Heart left ventricle (tissue), 16 donors: ENCODE data around the gene CERCAM. TPM values are rescaled to one million over a fixed set of nuclear protein-coding genes. Genes with fewer than 3 reads are reported as not detected.
A peak's percentile ranks its signal among the peaks of the same experiment; 100 is the strongest.

Experiments
- ATAC-seq, 4 donors: fragments of 200-7000 bp; cut with Tn5 transposase; one replicate each; pipeline ENCODE4 v1.9.1; 2020 to 2022; ENCODE audit warnings: moderate library complexity in 4 of 4, mild to moderate bottlenecking in 3 of 4, moderate number of reproducible peaks in 1 of 4
- DNase-seq, 5 donors: peaks; one replicate each; pipeline ENCODE4 v3.0.0-alpha.2; 2020
- H3K27ac ChIP-seq, 12 donors: fragments of 200-600 bp; sonication (generic) in 4 of 12; one replicate each; pipeline versions ENCODE4 v1.5.0 to v1.8.0; 2016 to 2022; ENCODE audit warnings: mild to moderate bottlenecking in 2 of 12
- H3K27me3 ChIP-seq, 9 donors: fragments of 200-600 bp; sonication (generic) in 2 of 9; one replicate each; pipeline versions ENCODE4 v1.5.1 to v1.8.0; 2016 to 2022; ENCODE audit warnings: mild to moderate bottlenecking in 3 of 9
- H3K36me3 ChIP-seq, 9 donors: fragments of 200-600 bp; sonication (generic) in 2 of 9; one replicate each; pipeline versions ENCODE4 v1.5.0 to v1.8.0; 2018 to 2022; ENCODE audit warnings: mild to moderate bottlenecking in 2 of 9
- H3K4me1 ChIP-seq, 12 donors: fragments of 200-600 bp; sonication (generic) in 4 of 12; one replicate each; pipeline versions ENCODE4 v1.5.0 to v1.8.0; 2016 to 2022; ENCODE audit warnings: mild to moderate bottlenecking in 3 of 12
- H3K4me3 ChIP-seq, 12 donors: fragments of 200-600 bp; sonication (generic) in 4 of 12; one replicate each; pipeline versions ENCODE4 v1.5.0 to v1.8.0; 2017 to 2022; ENCODE audit warnings: mild to moderate bottlenecking in 9 of 12, moderate library complexity in 4 of 12
- H3K9me3 ChIP-seq, 12 donors: fragments of 200-600 bp; sonication (generic) in 4 of 12; one replicate each; pipeline versions ENCODE4 v1.5.0 to v1.8.0; 2016 to 2022; ENCODE audit warnings: mild to moderate bottlenecking in 1 of 12
- CTCF ChIP-seq, 12 donors: fragments of 200-600 bp; sonication (generic) in 4 of 12; IDR thresholded peaks; one replicate each; pipeline versions ENCODE4 v1.5.0 to v1.8.0; 2018 to 2022; ENCODE audit warnings: antibody characterized with exemption in 12 of 12, mild to moderate bottlenecking in 5 of 12
- POLR2A ChIP-seq, 2 donors: fragments of 450-650 bp; IDR thresholded peaks; one replicate each; pipeline ENCODE4 v1.6.1; 2017; ENCODE audit warnings: antibody characterized with exemption in 2 of 2, mild to moderate bottlenecking in 2 of 2, moderate library complexity in 2 of 2
- WGBS, 4 donors: extraction: QIAGEN DNeasy Blood & Tissue Kit in 2 of 4; methylation state at CpG; one replicate each; pipeline versions ENCODE4 v1.1.5 to v1.1.7; 2013 to 2018; 5-methylcytosine and 5-hydroxymethylcytosine counted together
- intact Hi-C, 10 donors: fragments of 100-400 bp; cut with DNase I; formaldehyde crosslinking; loops; one replicate each; pipeline versions ENCODE4 v1.11.1 to v1.14.2; 2022
- polyA plus RNA-seq, 2 donors: library from polyadenylated mRNA; stranded (reverse); fragments of 200-250 nt; gene quantifications; one replicate each; pipeline ENCODE4 v1.2.3, GENCODE V29; 2013
- total RNA-seq, 9 donors: library from RNA; depleted of rRNA in 2 of 9; stranded (reverse); fragments of >200 nt in 2 of 9; fragmentation: NEBNext Ultra II Directional in 3 of 9; extraction: Animal tissue kit (Norgen Biotek cat#: 25700) in 3 of 9; gene quantifications; one replicate each; pipeline versions ENCODE4 v1.1.0 to v1.2.4, GENCODE V29; 2016 to 2023
- donor health status: ischemic (EF 13 %, LVEDD 7.1; RV severe dilation, severe dysfunction).
- donor health status: healthy with polysubstance abuse.
- donor health status: DM: no; HTN: yes; CAD: no.
- donor health status: DM: no; HTN: no; CAD: no.
- donor health status: ischemic (EF 25% LVEDD 6.9; RV normal size, moderate dysfunction).
- donor health status: ischemic (EF 25% LVEDD 5.7; RV mildly dilated, moderate dysfunction).
- donor health status: healthy.
- donor health status: DM: yes; HTN: yes; CAD: no.
- donor health status: ischemic (EF 35%, LVEDD 5.7; RV mildly dilated, moderate dysfunction).
- donor health status: nonischemic (EF 11% LVEDD 7.7; RV severe dilation, severe dysfunction).
- donor health status: DM: yes; HTN: yes; CAD: no.
- donor health status: PGD.
- donor health status: ischemic (EF 29% LVEDD 5.4; RV normal size, mild dysfunction).
- donor health status: nonischemic (EF 23%, LVEDD 6.1; RV moderate dilation, normal function).

CERCAM gene
- total and polyA plus RNA-seq, 11 donors, result 5.3 to 30.0 (median 11.4) TPM

- H3K4me1 ChIP-seq, result peaks cover 0 to 8% (median 0%) of the 10 kb centered on the region in 12 donors
- ATAC-seq (no peak), DNase-seq (no peak)
- no peak overlapping the region for H3K4me3 ChIP-seq
- H3K36me3 ChIP-seq, result no peaks in the 10 kb centered on the region
- H3K9me3 ChIP-seq, result no peaks in the 10 kb centered on the region
- WGBS, 4 donors, result 77 to 84% (median 82%) methylated on average over 5 of the region's 5 CpGs
- peaks cover 0 to 43% (median 1%) of the 10 kb centered on the region in 9 donors for H3K27me3 ChIP-seq
- intact Hi-C loops, result no loop called here
- no peak overlapping the region for H3K27ac ChIP-seq
- TF ChIP-seq CTCF (IDR thresholded peaks at IDR 0.05), result no peak
- no peak for TF ChIP-seq POLR2A (IDR thresholded peaks at IDR 0.05)
Measured at GRCh38 chr9:128404560-128404959, 16.1 kb upstream of the CERCAM start.

- DNase-seq (no peak), ATAC-seq (peak in 1 of 4 donors; percentile 11)
- Histone ChIP-seq H3K27me3 (peaks cover 0 to 42% (median 0%) of the 10 kb centered on the region in 9 donors), H3K27ac (no peak overlapping the region), H3K4me3 (no peak overlapping the region), H3K9me3 (no peaks in the 10 kb centered on the region), H3K36me3 (no peaks in the 10 kb centered on the region), H3K4me1 (peaks cover 0 to 8% (median 0%) of the 10 kb centered on the region in 12 donors)
- intact Hi-C loops, result no loop called here
- no peak for TF ChIP-seq POLR2A (IDR thresholded peaks at IDR 0.05)
- TF ChIP-seq CTCF (IDR thresholded peaks at IDR 0.05), result no peak
- 58 to 71% (median 60%) methylated on average over 18 to 20 of the region's 20 CpGs for WGBS, 4 donors
Measured at GRCh38 chr9:128405077-128405779, 15.4 kb upstream of the CERCAM start.

GRCh38 chr9:128405780-128406171, 14.9 kb upstream of the CERCAM start:
- intact Hi-C loops, result no loop called here
- no peak for TF ChIP-seq CTCF (IDR thresholded peaks at IDR 0.05)
- TF ChIP-seq POLR2A (IDR thresholded peaks at IDR 0.05), result no peak
- no peak overlapping the region for H3K27ac ChIP-seq
- no peaks in the 10 kb centered on the region for H3K9me3 ChIP-seq
- no peaks in the 10 kb centered on the region for H3K36me3 ChIP-seq
- ATAC-seq, result peak in 1 of 4 donors; percentile 10
- peaks cover 0 to 8% (median 0%) of the 10 kb centered on the region in 12 donors for H3K4me1 ChIP-seq
- peaks cover 0 to 36% (median 0%) of the 10 kb centered on the region in 9 donors for H3K27me3 ChIP-seq
- no peak for DNase-seq
- H3K4me3 ChIP-seq, result no peak overlapping the region
- 70 to 87% (median 78%) methylated on average over 5 to 7 of the region's 7 CpGs for whole genome bisulfite sequencing, 4 donors

GRCh38 chr9:128406848-128407391, 13.7 kb upstream of the CERCAM start:
- peaks cover 0 to 9% (median 0%) of the 10 kb centered on the region in 12 donors for H3K4me1 ChIP-seq
- H3K27me3 ChIP-seq, result peaks cover 0 to 25% (median 0%) of the 10 kb centered on the region in 9 donors
- 73 to 79% (median 77%) methylated on average over 6 to 9 of the region's 9 CpGs for WGBS, 4 donors
- DNase-seq (no peak), ATAC-seq (no peak)
- no peak overlapping the region for H3K4me3 ChIP-seq
- no peak overlapping the region for H3K27ac ChIP-seq
- H3K9me3 ChIP-seq, result no peaks in the 10 kb centered on the region
- intact Hi-C loops, result no loop called here
- TF ChIP-seq POLR2A (IDR thresholded peaks at IDR 0.05), result no peak
- no peaks in the 10 kb centered on the region for H3K36me3 ChIP-seq
